Activated CD4-positive, alpha-beta T cell treated with anti-CD3 and anti-CD28 coated beads for 36 hours (primary cell): ENCODE results near the gene TSSK3. TPM values are rescaled to one million over a fixed set of nuclear protein-coding genes. Genes with fewer than 3 reads are reported as not detected.

ENCODE experiments used
- ATAC-seq: fragments of 200-7000 bp; cut with Tn5 transposase; one replicate; pipeline ENCODE4 v1.10.0; 2021; ENCODE audit warnings: mild to moderate bottlenecking, moderate library complexity
- CTCF ChIA-PET: fragments of 350-600 bp; sonication (Branson Sonifier 250); formaldehyde crosslinking; loops from one replicate; lab custom pipeline; 2021; ENCODE audit warnings: antibody characterized with exemption; lab: Charles Lee
- POLR2A ChIA-PET: fragments of 350-600 bp; sonication (Branson Sonifier 250); formaldehyde crosslinking; loops from one replicate; lab custom pipeline; 2021; ENCODE audit warnings: antibody characterized with exemption, inconsistent platforms; lab: Charles Lee
- DNase-seq: peaks from one replicate; pipeline ENCODE4 v3.0.0-alpha.2; 2020
- H3K27ac Mint-ChIP-seq: one replicate; pipeline ENCODE4 v1.8.0; 2021; ENCODE audit warnings: mixed read lengths
- H3K27me3 Mint-ChIP-seq: one replicate; pipeline ENCODE4 v1.8.0; 2021; ENCODE audit warnings: mixed read lengths
- H3K36me3 Mint-ChIP-seq: one replicate; pipeline ENCODE4 v1.8.0; 2021; ENCODE audit warnings: low read depth, mixed read lengths
- H3K4me1 Mint-ChIP-seq: one replicate; pipeline ENCODE4 v1.8.0; 2021; ENCODE audit warnings: mixed read lengths
- H3K4me3 Mint-ChIP-seq: one replicate; pipeline ENCODE4 v1.8.0; 2021; ENCODE audit warnings: mild to moderate bottlenecking, moderate library complexity, mixed read lengths
- H3K9me3 Mint-ChIP-seq: one replicate; pipeline ENCODE4 v1.8.0; 2021; ENCODE audit warnings: low read depth, mixed read lengths
- intact Hi-C, 2 experiments: fragments of 100-400 bp; cut with DNase I in 1 of 2; cut with micrococcal nuclease in 1 of 2; formaldehyde crosslinking; loops; one replicate each; pipeline versions ENCODE4 v1.14.2 to v1.15.1; 2022 to 2024; cut with DNase I, micrococcal nuclease
- total RNA-seq, 2 experiments: library from RNA; stranded (reverse); gene quantifications; one replicate each; pipeline ENCODE4 v1.2.3, GENCODE V29; 2021

The TSSK3 gene
- total RNA-seq, 2 experiments from 2014 or later = 0.76 to 1.6 TPM

DNA sequence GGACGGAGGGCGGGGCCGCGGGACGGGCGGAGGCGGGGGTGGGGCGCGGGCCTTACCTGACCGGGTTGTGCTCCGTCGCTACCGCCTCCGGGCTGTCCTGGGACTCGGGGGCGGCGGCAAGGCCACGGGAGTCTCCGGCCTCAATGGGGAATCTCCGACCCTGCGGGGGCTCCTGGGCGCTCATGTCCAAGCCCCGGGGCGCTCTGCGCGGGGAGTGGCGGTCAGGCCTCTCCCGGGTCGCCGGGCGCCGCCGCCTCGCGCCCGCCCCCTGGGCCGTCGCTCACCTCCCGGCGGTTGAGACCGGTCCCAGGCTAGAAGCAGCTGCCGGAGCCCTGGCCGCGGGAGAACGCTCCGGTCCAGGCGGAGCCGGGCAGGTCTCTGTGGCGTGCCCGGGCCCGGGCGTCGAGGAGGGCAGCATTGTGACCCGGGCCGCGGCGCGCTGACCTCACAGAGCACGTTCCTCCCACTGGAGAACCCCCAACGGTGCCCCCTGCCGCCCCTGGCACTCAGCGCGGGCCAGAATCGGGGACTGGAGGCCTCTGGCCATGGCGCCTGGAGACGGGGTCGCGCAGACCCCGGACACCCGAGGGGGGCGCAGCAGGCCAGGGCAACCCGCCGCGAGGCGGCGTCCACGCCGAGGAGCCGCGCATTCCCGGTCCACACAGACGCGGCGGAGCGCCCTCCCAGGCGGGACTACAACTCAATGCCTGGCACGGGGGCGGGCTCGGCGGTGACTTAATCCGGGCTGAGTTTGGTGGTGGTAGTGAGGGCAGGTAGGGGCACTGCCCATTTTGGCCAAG lies 465 bp upstream of the TSSK3 start:
- peaks cover 12% of the 10 kb centered on the region for H3K36me3 Mint-ChIP-seq
- H3K4me3 Mint-ChIP-seq = no peak overlapping the region
- H3K9me3 Mint-ChIP-seq = no peaks in the 10 kb centered on the region
- peaks cover 2% of the 10 kb centered on the region for H3K27me3 Mint-ChIP-seq
- ChIA-PET CTCF (interaction anchor here (1.1 kb wide), 1 partner anchor 145 kb away, joined by 3 read pairs; no protein-coding TSS in a partner anchor), POLR2A (no interaction called here)
- intact Hi-C loops = no loop called here
- peak; percentile 49 for ATAC-seq
- peaks cover 18% of the 10 kb centered on the region for H3K4me1 Mint-ChIP-seq
- DNase-seq = peak; percentile 56
- no peak overlapping the region for H3K27ac Mint-ChIP-seq

DNA sequence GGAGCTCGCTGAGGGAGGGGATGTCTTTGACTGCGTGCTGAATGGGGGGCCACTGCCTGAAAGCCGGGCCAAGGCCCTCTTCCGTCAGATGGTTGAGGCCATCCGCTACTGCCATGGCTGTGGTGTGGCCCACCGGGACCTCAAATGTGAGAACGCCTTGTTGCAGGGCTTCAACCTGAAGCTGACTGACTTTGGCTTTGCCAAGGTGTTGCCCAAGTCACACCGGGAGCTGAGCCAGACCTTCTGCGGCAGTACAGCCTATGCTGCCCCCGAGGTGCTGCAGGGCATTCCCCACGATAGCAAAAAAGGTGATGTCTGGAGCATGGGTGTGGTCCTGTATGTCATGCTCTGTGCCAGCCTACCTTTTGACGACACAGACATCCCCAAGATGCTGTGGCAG lies 1.4 kb downstream of the TSSK3 start:
- Mint-ChIP-seq H3K9me3 (no peaks in the 10 kb centered on the region), H3K4me3 (no peak overlapping the region), H3K27ac (no peak overlapping the region), H3K36me3 (peaks cover 12% of the 10 kb centered on the region), H3K27me3 (peaks cover 2% of the 10 kb centered on the region), H3K4me1 (peaks cover 18% of the 10 kb centered on the region)
- ChIA-PET CTCF (interaction anchor here (3.3 kb wide), 1 partner anchor 11 kb away, joined by 16 read pairs; no protein-coding TSS in a partner anchor), POLR2A (no interaction called here)
- no peak for ATAC-seq
- no peak for DNase-seq
- intact Hi-C loops = no loop called here

DNA sequence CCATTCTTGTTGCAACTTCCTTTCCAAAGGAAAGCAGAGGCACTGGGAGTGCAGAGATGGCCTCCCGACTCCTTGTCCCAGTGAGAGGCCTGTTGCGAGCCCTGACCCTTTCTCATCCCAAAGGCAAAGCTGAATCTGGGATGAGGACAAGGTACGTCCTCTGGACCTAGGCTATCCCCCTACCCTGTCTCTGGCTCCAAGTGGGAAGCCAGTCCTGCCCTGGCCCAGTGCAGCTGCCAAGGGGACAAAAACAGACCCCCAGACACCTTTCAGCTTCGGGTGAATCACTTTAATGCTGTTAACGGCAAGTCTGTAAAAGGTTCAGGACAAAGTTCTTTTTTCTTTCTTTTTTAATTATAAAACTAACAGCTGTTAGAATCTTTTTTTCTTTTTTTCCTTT lies 2.5 kb downstream of the TSSK3 start:
- H3K27ac Mint-ChIP-seq = no peak overlapping the region
- DNase-seq = no peak
- H3K4me1 Mint-ChIP-seq = peaks cover 14% of the 10 kb centered on the region
- H3K36me3 Mint-ChIP-seq = peaks cover 12% of the 10 kb centered on the region
- H3K27me3 Mint-ChIP-seq = peaks cover 2% of the 10 kb centered on the region
- intact Hi-C loops = no loop called here
- ATAC-seq = no peak
- H3K4me3 Mint-ChIP-seq = no peak overlapping the region
- no peaks in the 10 kb centered on the region for H3K9me3 Mint-ChIP-seq
- ChIA-PET POLR2A (no interaction called here), CTCF (interaction anchor here (0.7 to 3.3 kb wide), 3 partner anchors 11 to 33 kb away, joined by 3 to 16 read pairs (median 3); no protein-coding TSS in a partner anchor)

- Mint-ChIP-seq H3K36me3 (peaks cover 12% of the 10 kb centered on the region), H3K27me3 (peaks cover 2% of the 10 kb centered on the region), H3K27ac (no peak overlapping the region), H3K9me3 (no peaks in the 10 kb centered on the region), H3K4me1 (peaks cover 11% of the 10 kb centered on the region), H3K4me3 (no peak overlapping the region)
- CTCF ChIA-PET = interaction anchor here (0.7 to 3.3 kb wide), 4 partner anchors 10 to 62 kb away, joined by 3 to 16 read pairs (median 4); no protein-coding TSS in a partner anchor
- POLR2A ChIA-PET = no interaction called here
- ATAC-seq (no peak), DNase-seq (no peak)
- intact Hi-C loops = no loop called here
These were observed 3.1 kb downstream of the TSSK3 start for GRCh38 chr1:32365445-32365844.

DNA sequence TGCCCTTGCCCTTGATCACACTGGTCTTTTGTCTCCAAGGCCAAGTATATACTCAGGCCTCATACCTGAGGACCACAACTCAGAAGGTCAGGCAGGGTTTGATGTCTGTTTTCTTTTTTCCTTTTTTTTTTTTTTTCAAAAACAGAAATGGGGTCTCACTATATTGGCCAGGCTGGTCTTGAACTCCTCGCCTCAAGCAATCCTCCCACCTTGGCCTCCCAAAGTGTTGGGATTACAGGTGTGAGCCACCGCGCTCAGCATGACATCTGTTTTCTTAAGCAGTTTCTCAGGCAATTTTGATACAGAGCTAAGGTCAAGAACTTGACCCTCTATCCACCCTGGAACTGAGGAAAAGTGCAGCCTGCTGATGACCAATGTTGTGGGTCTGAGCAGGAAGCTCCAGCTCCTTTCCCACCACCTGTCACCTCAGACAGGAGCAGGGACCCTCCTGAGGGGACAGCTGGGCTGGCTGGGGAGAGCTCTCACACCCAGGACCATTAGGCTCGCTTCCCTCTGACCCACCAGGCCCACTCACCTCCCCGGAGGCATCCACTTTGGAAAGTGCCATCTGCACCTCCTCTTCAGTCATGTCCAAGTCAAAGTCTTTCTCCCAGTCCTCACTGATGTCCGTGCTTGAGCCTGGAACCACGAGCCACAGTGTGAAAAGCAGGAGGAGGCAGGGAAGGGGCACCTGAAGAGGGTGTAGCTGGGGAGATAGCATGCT lies 5.7 kb downstream of the TSSK3 start:
- Mint-ChIP-seq H3K4me3 (no peak overlapping the region), H3K27me3 (no peaks in the 10 kb centered on the region), H3K4me1 (peaks cover 13% of the 10 kb centered on the region), H3K36me3 (peaks cover 6% of the 10 kb centered on the region), H3K9me3 (no peaks in the 10 kb centered on the region), H3K27ac (no peak overlapping the region)
- POLR2A ChIA-PET = no interaction called here
- DNase-seq (no peak), ATAC-seq (no peak)
- intact Hi-C loops = no loop called here
- CTCF ChIA-PET = no interaction called here

GRCh38 chr1:32372149-32372756 lies 9.9 kb downstream of the TSSK3 start:
- H3K4me3 Mint-ChIP-seq = no peak overlapping the region
- H3K9me3 Mint-ChIP-seq = no peaks in the 10 kb centered on the region
- DNase-seq (peak; percentile 51), ATAC-seq (peak; percentile 78)
- peaks cover 13% of the 10 kb centered on the region for H3K4me1 Mint-ChIP-seq
- intact Hi-C loops = no loop called here
- peaks cover 15% of the 10 kb centered on the region for H3K36me3 Mint-ChIP-seq
- ChIA-PET POLR2A (interaction anchor here (0.6 to 0.7 kb wide), 3 partner anchors 33 to 263 kb away, joined by 3 read pairs; no protein-coding TSS in a partner anchor), CTCF (interaction anchor here (0.8 to 1.7 kb wide), 4 partner anchors 22 to 157 kb away, joined by 3 to 6 read pairs (median 3); partner anchors contain the start of gene BSDC1)
- H3K27me3 Mint-ChIP-seq = no peaks in the 10 kb centered on the region
- peak overlapping the region; percentile 44 for H3K27ac Mint-ChIP-seq

DNA sequence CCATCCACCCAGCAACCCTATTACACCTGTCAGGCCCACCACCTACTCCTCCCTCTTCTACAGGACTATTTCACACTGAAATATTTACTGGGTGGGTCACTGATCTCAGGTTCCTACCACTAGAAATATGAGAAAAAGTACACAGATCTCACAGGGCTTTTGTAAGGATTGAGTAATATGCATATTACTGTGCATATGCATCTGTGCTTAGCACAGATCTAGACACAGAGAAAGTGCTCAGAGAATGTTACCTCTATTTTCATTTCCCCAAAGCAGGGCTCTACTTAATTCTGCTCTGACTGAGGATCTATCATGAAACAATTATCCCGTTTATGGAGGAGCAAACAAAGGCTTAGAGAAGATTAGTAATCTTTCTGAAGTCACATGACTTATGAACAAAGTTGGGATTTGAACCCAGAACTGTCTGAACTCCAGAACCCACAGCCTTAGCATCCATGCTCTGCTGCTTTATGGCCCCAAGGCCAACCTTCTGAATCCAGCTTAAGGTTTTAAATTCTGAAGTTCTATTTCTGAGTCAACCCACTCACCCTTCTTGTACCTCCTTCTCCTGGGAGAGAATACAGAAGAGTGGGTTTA lies 11.8 kb downstream of the TSSK3 start:
- Mint-ChIP-seq H3K4me3 (no peak overlapping the region), H3K27me3 (no peaks in the 10 kb centered on the region), H3K4me1 (peaks cover 13% of the 10 kb centered on the region), H3K27ac (no peak overlapping the region), H3K9me3 (no peaks in the 10 kb centered on the region), H3K36me3 (peaks cover 25% of the 10 kb centered on the region)
- POLR2A ChIA-PET = no interaction called here
- no peak for DNase-seq
- CTCF ChIA-PET = no interaction called here
- ATAC-seq = no peak
- intact Hi-C loops = no loop called here

GRCh38 chr1:32376199-32376598 lies 13.9 kb downstream of the TSSK3 start:
- Mint-ChIP-seq H3K36me3 (peaks cover 34% of the 10 kb centered on the region), H3K4me1 (peaks cover 13% of the 10 kb centered on the region), H3K27me3 (no peaks in the 10 kb centered on the region), H3K27ac (no peak overlapping the region), H3K4me3 (no peak overlapping the region), H3K9me3 (no peaks in the 10 kb centered on the region)
- CTCF ChIA-PET = interaction anchor here (0.6 to 1.1 kb wide), 4 partner anchors 11 to 395 kb away, joined by 3 read pairs; no protein-coding TSS in a partner anchor
- ATAC-seq (no peak), DNase-seq (no peak)
- POLR2A ChIA-PET = no interaction called here
- intact Hi-C loops = no loop called here

DNA sequence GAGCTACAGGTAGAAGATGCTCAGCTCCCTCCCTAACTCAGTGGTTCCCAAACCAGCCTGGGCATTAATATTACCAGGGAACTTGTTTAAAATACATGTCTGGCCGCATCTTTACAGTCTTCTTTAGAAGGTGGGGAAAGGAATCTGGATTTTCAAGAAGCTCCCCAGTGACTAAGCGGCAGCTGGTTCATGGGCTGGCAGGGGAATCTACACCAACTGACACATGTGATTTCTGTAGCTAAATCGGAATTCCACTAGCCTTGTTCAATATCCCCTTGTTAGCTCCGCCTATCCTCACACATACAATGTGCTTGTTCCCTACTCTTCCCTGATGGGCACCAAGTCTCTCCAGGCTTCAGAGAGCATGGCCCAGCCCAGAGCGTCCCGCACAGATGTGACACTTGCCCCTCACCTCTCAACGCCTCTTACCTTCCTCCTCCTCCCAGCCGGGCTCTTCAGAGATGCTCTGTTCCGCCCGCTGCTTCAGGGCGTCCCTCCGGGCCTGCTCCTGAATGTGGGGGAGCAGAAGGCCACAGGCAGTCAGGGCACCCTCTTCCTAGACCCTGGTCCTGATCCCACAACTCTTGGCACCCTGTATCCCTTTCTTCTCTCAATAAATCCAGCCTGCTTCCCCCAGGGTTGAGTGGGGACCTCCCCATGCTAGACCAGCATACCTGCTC lies 15.3 kb downstream of the TSSK3 start:
- Mint-ChIP-seq H3K27me3 (no peaks in the 10 kb centered on the region), H3K36me3 (peaks cover 31% of the 10 kb centered on the region), H3K4me1 (peaks cover 2% of the 10 kb centered on the region), H3K9me3 (no peaks in the 10 kb centered on the region), H3K27ac (no peak overlapping the region), H3K4me3 (no peak overlapping the region)
- ChIA-PET CTCF (interaction anchor here (1.0 to 1.1 kb wide), 2 partner anchors 18 to 162 kb away, joined by 3 to 4 read pairs; no protein-coding TSS in a partner anchor), POLR2A (no interaction called here)
- DNase-seq = no peak
- intact Hi-C loops = no loop called here
- ATAC-seq = no peak

DNA sequence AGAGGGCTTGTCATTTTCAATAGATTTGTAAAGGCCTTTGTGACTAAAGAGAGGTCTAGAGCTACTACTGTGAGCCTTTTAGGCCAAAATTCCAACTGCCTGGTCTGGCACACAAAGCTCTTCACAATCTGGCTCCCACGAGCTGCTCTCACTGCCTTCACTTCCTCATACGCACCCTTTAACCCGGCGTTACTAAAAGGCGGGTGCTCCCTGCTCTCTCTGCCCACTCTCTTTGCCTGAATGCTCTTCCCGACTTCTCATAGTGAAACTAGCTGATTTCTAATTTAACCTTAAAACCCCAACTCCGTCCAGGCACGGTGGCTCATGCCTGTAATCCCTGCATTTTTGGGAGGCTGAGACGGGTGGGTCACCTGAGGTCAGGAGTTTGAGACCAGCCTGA lies 17.7 kb downstream of the TSSK3 start:
- CTCF ChIA-PET = no interaction called here
- Mint-ChIP-seq H3K36me3 (peaks cover 32% of the 10 kb centered on the region), H3K27me3 (no peaks in the 10 kb centered on the region), H3K4me3 (no peak overlapping the region), H3K4me1 (no peaks in the 10 kb centered on the region), H3K9me3 (no peaks in the 10 kb centered on the region), H3K27ac (no peak overlapping the region)
- POLR2A ChIA-PET = no interaction called here
- no peak for DNase-seq
- no peak for ATAC-seq
- intact Hi-C loops = no loop called here
